Stimulated activated CD8-positive, alpha-beta memory T cell treated with anti-CD3 and anti-CD28 coated beads, Interleukin-2, amount 100 ng/mL, for 1 hour (primary cell): ENCODE data around the gene CD68.
"Not testable (repeated sequence)": the region's sequence is repeated elsewhere in the genome, so short reads cannot be mapped to it uniquely, and the experiment has no call there.

Experiments used
- DNase-seq, 2 donors: peaks; one replicate each; pipeline ENCODE4 v3.0.0-alpha.2; 2020; ENCODE audit warnings: low read depth in 2 of 2

Gene CD68

DNA sequence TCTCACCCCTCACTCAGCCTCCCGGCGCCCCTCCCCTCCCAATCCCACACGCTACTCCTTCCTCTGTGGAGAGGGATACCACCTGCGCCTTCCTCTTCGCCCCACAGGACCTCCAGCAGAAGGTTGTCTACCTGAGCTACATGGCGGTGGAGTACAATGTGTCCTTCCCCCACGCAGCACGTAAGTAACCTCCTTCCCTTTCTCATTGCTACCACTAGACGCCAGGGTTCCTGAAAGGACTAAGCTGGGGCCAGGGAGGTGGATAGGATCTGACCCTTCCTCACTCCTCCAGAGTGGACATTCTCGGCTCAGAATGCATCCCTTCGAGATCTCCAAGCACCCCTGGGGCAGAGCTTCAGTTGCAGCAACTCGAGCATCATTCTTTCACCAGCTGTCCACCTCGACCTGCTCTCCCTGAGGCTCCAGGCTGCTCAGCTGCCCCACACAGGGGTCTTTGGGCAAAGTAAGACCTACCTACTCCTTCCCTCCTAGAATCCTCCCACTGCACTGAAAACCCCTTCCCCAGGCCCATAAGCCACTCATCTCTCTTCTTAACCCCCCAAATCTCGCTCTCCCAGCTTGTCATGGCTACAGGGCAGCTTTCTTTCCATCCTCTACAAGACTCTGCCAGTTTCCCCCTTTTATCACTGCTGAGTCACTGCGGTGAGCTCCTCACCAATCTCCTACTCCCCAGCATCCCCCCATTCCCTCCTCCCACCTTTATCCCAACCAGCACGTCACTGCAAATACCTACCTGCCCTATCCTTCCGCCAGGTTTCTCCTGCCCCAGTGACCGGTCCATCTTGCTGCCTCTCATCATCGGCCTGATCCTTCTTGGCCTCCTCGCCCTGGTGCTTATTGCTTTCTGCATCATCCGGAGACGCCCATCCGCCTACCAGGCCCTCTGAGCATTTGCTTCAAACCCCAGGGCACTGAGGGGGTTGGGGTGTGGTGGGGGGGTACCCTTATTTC lies 1.5 kb downstream of the CD68 start:
- no peak for DNase-seq

GRCh38 chr17:7582396-7583252 lies 3.2 kb downstream of the CD68 start:
- DNase-seq, result no peak

DNA sequence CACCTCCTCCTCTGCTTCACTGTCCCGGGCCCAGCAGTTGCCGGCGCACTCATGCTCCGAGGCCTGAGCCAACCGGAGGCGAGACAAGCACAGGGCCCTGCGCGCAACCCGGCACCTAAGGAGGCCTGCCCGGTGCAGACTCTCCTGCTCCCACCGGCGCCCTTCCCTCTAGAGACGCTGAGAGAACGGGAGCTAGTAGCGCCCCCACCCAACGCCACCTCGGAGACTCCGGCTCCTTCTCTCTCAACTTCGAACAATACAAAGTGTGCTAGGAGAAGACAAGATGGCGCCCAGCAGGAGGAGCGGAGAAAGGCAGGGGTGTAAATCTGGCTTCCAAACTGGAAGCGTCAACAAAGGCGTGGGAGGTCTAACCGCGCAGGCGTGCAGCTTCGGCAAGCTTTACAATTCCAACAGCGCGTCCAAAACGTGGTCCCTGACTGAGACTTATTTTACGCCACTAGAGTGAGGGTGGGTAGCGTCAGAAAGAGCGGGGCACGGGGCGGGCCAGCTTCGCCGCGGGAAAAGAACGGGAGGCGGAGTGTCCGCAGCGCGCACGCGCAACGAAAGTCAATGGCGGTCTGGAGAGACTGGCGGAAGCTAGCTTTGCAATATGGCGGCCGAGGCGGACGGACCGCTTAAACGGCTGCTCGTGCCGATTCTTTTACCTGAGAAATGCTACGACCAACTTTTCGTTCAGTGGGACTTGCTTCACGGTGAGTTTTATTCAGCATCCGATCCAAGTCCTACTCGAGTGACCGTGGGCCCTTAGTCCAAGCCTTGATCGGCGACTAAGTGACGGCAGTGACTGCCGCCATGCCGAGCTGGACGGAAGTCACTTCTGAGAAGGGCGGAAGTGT lies 4.0 kb downstream of the CD68 start, which contains the start of gene MPDU1:
MPDU1 (plus strand) TSS at position 600 of the 857 bp plus-strand sequence; CDS start at position 611, 11 bp downstream.
- DNase-seq, result peak; percentile 82 to 87

DNA sequence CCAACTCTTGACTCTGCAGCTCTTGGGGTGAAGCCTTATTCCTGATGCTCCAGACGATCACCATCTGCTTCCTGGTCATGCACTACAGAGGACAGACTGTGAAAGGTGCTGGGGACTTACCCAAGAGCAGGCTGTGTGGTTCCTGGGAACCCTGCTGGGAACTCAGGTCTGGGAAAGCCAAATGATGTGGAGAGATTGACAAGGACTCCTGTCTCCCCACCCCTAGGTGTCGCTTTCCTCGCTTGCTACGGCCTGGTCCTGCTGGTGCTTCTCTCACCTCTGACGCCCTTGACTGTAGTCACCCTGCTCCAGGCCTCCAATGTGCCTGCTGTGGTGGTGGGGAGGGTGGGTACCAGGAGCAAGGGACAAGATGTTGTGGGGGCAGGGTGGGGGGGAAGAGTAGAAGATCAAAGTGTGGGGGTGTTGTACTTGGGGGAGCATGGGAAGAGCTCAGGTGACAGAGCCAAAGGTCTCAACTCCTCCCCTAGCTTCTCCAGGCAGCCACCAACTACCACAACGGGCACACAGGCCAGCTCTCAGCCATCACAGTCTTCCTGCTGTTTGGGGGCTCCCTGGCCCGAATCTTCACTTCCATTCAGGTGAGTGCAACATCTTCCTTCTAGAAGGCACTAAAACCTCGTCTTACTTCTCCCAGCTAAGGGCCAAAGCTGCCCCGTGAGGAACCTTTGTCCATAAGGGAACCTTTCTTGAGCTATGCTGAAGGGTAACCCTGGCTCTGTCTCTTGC lies 7.4 kb downstream of the CD68 start:
- no peak for DNase-seq

- DNase-seq, result no peak
Measured at GRCh38 chr17:7587420-7588151, 8.1 kb downstream of the CD68 start.

DNA sequence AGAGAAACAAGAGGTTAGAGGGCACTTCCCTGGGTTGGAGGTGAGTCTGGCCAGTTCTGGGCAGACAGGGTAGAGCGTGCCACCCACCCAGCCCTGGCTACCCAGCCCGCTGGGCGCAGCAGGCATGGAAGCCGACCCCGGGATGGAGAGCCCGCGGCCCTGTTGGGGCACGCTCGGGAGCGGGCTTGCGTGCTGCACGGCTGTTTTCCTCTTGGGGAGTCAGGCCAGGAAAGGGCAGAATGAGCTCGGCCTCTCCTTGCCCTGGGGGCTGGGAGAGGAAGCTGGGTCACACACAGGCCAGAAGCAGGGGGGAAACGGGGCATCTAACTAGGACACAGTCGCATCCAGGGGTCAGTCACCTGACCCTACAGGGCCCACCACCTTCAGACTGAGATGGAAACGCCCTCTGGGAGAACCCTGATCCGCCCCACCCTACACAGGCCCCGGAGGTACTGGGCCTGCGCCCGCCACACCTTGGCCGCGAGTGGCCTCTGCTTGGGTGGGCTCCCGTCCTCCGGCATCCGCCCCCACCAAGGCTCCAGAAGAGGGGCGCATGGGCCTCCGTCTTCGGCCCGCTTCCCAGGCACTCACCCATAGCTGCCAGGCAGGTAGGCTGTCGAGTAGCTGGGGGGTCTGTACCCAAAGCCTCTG lies 9.2 kb downstream of the CD68 start:
- DNase-seq, result no peak

GRCh38 chr17:7589204-7589868 lies 9.9 kb downstream of the CD68 start:
- peak; percentile 34 to 44 for DNase-seq

GRCh38 chr17:7589891-7590691 lies 10.7 kb downstream of the CD68 start, which contains the start of gene SOX15:
Gene SOX15 (minus strand): TSS chr17:7590094. CDS start chr17:7589676, 418 bp downstream.
- no peak for DNase-seq

DNA sequence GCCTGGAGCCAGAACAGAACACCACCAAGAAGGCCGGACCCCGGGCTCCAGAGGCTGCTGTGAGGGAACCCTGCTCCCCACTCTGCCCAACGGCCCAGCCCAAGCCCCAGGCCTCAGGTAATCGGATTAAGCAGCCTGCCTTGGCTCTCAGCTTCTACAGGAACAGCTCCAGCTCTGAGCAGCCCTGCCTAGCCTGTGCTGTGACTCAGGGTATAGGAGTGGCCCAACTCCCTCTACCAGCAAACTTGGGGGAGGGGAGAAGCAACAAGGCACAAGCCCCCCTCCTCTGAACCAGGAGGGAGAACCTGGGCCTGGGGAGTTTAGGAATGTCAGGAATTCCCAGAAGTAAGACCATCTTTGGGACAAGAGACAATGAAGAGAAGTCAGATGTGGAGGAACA lies 11.3 kb downstream of the CD68 start:
- DNase-seq, result no peak

- no peak for DNase-seq
Measured at GRCh38 chr17:7591596-7591995, 12.2 kb downstream of the CD68 start.

DNA sequence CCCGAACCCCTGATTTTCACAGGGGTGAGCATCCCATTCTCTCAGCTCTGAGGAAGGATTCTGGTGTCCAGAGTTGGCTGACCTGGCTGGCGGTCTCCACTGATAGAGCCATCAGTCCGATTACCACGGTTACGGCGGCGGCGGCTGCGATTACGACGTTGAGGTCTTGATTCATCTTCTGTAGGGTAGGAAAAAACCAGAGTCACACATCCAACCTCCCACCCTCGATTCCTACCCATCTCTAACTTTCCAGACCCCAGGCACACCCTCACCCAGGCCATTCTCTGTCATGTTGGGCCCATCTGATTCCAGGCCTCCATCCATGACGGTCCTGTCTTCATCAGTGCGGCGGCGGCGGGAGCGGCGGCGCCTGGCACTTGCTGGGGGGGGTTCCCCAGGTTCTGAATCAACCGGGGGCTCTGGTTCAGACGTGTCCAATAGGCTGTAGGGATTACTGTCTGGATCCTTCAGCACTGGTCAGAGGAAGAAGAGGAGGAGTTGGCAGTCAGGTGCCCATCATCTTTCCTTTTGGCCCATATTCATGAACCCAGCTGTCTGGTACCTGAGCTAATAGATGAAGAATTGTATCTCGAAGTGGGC lies 13.1 kb downstream of the CD68 start:
- DNase-seq, result no peak

- DNase-seq, result no peak
Measured at GRCh38 chr17:7593296-7593695, 13.9 kb downstream of the CD68 start.

DNA sequence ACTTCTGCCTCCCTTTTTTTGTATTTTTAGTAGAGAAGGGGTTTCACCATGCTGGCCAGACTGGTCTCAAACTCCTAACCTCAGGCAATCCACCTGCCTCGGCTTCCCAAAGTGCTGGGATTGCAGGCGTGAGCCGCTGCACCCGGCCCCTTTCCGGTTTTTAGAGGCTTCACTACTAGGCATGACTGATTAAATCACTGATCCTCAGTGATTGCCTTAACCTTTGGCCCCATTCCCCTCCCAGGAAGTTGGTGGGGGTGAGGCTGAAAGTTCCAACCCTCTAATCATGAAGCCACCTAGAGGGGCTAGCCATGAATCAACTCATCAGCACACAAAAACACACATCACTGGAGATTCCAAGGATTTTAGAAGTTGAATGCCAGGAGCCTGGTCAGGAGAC lies 18.1 kb downstream of the CD68 start:
- not testable (repeated sequence) for DNase-seq

DNA sequence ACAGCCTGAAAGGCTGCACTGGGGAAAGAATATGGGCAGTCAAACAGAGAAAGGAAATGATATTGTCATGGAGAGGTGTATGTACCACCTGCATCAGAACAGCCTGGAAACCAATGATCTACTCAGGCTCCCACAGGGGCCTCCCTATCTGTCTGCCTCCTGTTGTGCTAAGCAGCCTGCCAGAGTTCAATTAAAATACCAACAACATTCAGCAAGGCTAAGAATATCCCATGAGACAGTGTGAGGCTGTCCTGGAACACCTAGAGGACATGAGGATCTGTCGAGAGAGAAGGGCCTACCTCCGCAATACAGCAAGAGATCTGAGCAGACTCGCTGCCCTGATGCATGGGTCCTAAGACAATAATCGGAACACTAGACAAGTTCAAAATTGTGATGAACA lies 26.8 kb downstream of the CD68 start:
- no peak for DNase-seq

GRCh38 chr17:7610641-7611040 lies 31.2 kb downstream of the CD68 start:
- DNase-seq, result no peak

DNA sequence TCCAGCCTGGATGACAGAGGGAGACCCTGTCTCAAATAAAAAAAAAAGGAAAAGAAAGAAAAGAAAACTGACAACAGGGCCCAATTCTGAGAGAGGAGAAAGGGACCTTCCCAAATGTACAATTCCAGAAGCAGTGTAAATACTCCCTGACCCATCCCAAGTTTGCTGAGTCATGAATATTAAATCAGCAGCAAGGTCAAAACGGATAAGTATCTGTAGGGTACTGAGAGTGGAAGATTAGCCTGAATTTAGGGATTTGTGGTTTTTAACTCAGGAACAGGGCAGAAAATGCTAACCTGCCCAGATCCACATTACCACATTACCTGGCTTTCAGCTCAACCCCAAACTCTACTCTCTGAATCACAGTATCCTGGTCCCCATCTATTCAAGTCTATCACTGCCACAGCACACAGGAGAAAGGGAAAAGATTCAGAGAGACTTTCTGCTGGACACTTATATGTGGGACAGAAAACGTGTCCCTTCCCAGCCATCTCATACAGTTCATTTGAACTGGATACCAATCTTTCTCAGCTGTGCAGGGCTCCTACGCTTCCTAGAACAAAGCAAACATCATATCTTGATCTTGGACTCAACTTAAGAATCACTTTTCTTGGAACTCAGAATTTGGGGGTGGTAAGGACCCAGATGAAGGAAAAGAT lies 32.3 kb downstream of the CD68 start:
- no peak for DNase-seq

GRCh38 chr17:7612294-7612640 lies 32.8 kb downstream of the CD68 start:
- DNase-seq, result no peak
